ENCODE data around the gene HEBP1.
"Not testable (repeated sequence)": the region's sequence is repeated elsewhere in the genome, so short reads cannot be mapped to it uniquely, and the experiment has no call there.

HEBP1 gene, protein sequence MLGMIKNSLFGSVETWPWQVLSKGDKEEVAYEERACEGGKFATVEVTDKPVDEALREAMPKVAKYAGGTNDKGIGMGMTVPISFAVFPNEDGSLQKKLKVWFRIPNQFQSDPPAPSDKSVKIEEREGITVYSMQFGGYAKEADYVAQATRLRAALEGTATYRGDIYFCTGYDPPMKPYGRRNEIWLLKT

DNA sequence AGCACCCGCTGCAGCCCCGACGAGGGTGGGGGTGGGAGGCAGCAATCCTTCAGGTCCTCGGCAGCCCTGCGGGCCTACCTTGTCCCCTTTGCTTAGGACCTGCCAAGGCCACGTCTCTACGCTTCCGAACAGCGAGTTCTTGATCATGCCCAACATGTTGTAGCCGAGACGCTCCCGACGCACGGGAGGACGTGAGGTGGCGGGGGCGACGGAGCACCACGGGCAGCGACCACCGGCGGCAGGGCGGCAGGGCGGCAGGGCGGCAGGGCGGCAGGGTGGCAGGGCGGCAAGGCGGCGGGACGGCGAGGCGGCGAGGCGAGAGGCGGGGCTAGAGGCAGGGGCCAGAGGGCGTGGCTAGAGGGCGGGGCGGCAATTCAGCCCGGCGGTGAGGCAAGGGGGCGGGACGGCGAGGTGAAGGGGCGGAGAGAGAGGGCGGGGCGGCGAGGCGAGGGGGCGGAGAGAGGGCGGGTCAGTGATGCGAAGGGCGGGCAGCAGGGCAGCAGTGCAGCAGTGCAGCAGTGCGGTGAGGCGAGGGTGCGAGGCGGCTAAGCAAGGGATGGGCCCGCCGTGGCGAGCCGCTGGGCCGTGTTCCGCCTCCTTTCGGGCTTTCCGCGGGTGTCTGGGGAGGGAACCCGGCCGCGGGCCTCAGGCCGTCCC, at the start of gene HEBP1:
HEBP1 (minus strand) TSS at position 307 of the 657 bp plus-strand sequence; CDS start at position 156, 151 bp downstream.
- DNase-seq, result peak; percentile 98

DNA sequence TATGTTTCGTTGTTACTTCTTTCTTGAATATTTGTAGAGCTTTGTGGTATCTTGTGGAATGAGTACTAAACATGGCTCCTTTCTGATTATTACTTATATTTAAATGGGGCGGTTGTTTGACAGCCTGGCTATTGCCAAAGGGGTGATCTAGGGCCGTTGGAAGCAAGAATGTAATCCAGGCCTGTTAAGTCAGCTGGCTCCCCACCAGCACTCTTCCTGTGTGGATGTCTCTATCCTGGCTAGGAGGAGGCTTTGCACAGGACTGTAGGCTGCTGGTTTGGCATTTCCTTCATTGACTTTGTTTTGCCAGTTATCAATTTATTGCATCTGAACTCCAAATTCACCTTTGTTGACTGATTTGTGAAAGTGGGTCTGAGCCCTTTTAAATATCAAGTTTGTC, 49.8 kb upstream of the HEBP1 start:
- no peak for DNase-seq

DNA sequence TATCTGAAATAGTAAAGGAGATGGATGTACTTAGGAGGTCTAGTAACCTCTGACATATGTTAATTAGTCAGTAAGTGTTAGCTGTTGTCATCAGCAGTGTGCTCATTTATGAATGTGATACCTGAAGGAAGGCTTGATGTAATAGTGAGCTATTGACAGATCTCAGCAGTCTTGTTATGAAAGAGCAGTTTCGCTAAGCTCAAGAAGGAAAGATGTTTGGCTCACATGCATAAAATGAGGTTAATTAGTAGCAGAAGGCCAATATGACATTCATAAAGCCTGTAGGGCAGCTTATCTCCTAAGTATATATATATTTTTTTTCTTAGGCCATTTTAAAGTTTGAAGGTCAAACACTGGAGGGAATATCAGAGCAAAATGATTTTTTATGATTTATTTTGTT, 46.9 kb upstream of the HEBP1 start:
- DNase-seq, result no peak

DNA sequence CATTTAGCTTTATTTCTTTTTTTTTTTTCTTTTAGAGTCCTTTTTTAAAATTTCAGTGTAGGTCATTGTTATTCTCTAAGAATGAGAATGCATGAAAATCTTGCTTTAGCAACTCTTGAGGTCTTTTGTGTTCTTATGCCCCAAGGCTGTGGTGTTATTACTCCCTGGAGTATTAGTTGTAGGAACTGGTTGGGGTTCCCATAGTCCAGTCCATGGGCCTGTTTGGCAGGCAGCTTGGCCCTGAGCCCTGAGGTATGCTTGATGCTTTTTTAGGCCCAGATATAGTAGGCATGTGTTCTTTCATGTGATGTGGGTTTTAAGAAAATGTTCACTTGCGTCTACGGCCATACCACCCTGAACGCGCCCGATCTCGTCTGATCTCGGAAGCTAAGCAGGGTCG, 45.8 kb upstream of the HEBP1 start:
- DNase-seq, result no peak

DNA sequence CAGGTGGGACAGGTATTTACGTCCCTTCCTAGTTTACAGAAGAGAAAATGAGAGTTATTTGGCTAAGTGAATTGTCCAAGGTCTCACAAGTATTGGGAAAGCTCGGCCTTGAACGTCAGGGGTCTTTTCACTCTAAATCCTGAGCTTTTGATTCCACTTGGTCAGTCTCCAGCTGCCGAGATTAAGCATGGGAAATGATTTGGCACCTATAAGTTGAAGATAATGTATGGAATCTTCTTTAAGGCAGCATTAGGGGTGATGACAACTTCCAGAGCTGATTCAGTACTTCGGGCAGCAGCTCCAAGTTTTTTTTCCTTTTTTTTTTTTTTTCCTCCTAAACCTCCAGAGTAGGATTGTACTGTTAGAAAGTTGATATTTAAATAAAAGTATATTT, 44.8 kb upstream of the HEBP1 start:
- DNase-seq, result no peak

DNA sequence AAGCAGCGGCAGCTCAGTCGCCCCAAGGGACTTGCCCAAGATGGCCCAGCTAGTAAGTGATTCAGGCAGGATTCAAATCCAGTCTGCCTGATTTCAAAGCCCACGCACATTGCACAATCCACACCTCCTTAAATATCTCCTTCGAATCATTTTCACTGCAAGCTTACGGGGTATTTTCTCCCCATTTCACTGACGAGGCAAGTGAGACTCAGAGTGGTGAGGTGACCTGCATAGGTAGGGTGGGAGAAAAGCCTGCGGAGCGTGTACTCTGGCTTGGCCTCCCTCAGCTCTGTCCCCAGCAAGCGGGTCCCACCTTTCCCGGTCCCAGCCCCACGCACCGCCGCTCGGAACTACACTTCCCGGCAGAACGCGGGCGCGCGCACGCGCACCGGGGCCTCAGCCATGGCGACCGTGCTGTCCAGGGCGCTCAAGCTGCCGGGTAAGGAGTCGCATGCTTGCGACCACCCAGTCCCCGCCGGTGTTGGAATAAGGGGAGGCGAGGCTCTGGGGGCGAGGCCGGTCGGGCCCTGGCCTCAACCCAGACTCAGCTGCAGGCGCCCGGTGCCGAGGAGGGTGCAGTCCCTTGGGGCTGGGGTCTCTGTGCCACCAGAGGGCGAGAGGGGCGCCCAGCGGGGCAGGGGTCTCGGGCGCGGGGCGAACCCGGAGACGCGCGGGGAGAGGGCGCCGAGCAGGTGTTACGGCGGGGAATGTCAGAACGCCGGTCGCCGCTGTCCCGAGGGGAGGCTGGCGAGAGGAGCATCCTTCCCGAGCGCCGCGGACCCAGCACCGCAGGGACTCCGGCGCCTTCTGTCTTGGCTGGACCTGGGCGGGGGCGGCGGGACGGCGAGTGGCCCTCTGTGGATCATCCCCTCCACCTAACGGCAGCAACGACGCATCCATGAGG, 44.2 kb upstream of the HEBP1 start, which contains the start of gene FAM234B:
FAM234B (plus strand) TSS at position 380 of the 904 bp plus-strand sequence; CDS start at position 403, 23 bp downstream.
- DNase-seq, result peak; percentile 86

DNA sequence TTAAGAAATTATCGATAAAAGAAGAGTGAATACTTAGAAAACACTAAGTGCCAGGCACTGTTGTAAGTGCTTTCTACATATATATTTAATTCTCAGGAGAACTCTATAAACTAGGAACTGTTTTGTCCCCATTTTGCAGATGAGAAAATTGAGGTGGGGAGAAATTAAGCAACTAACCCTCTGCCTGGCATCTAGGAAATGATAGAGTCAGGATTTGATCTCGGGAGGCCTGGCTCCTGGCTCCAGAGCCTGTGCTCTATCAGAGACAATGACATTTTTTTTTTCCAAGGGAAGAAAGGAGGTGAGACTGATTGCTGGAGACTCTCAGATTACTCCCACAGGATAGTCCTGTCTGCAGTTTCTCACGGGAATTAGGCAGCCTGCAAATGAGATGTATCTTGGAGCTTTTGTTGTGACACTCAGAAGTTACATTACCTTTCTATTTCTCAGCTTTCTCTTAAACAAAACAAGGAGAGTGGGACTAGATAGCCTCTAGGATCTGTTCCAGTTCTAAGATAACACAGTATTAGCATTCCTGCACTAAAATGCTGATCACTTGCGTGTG, 42.7 kb upstream of the HEBP1 start:
- DNase-seq, result no peak

DNA sequence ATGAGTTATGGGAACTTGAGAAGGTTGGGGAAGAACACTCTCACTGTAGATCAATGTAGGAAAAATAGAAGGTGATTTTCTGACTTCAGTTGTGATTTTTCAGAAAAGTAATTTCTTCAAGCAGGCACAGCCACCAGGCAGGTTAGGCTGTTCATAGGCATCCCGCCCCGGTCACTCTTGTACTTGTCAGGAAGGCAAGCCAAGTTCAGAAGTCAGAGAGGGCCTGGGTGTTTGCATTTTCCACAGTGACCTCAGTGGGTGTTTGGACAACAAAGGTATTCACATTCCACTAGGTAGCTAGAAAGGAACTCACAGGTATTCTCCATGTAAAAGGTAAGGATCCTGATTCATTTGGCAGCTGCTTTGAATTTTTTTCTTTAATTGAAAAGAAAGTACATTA, 41.2 kb upstream of the HEBP1 start:
- no peak for DNase-seq

DNA sequence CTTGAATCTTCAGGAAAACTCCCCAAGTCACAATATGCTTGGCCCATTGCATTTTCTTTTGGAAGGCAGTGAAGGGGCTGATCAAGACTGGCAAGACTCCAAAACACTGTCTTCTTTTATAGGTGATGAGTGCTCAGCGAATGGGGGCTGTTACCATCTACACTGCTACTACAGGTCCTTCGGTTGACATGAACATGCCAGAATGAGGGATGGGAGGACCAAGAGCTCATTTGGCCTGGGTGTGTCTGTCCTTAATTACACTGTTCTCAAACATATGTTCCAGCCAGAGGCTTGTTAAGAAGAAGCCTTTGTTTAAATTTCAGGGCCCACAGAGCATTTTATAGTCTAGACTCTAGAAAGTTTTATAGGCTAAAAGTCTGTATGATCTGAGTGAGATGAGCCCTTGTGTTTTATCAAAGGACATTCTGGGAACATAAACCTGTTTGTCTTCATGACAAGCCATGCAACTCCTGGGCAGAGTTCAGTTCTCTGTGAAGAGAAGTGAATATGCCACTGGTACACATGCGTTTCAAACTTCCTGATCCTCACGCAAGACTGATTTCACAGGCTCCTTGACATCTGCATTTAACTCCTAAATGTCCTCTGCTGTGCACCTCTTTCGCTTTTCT, 39.4 kb upstream of the HEBP1 start:
- DNase-seq, result no peak

DNA sequence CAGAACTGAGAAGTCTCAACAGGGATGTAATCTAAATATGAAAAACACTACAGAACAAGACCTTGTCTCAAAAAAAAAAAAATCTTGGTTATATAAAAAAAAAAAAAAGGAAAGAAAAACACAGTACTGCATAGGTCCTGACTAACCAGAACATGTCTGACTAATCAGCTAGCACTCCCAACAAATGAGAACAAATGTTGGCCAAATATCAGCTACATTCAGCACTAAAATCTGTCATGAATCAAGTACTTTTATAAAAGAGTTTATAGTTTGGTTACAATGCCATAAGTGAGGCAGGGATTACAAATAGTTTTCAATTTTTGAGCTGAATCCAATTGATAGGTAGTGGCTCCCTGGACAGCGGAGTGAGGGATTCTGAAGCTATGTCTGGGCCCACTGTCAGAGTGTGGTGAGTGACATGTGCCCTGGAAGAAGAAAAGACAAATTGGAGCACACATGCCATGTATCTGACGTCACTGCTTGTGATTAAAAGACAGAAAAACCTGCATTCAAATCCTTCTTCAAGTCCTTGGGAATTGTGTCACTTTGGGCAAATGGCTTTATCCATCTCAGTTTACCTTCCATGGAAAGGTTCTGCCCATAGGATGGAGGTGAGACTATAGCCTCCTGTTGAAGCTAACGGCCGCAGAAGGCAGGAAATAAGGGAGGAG, 38.6 kb upstream of the HEBP1 start:
- no peak for DNase-seq

DNA sequence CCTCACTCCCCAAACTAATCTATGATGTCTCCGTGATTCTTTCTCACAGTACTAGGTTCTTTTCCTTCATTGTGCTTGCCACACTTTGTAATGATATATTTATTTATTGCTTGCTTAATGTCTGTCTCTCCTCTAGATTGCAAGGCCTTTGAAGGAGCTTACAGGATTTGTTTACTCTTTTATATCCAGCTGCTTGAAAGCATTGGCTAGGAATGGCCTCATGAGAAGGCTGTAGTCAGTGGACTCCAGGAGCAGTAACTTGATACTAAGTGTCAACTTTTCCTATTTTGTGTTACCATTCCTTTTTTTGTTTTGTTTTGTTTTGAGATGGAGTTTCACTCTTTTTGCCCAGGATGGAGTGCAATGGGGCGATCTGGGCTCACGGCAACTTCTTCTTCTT, 36.8 kb upstream of the HEBP1 start:
- DNase-seq, result no peak

DNA sequence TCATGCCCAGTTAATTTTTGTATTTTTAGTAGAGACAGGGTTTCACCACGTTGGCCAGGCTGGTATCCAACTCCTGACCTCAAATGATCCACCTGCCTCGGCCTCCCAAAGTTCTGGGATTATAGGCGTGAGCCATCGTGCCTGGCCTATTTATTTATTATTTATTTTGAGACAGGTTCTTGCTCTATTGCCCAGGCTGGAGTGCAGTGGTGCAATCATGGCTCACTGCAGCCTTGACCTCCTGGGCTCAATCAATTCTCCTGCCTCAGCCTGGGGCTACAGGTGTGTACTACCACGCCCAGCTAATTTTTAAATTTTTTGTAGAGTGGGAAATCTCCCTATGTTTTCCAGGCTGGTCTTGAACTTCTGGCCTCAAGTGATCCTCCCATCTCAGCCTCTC, 35.3 kb upstream of the HEBP1 start:
- not testable (repeated sequence) for DNase-seq

DNA sequence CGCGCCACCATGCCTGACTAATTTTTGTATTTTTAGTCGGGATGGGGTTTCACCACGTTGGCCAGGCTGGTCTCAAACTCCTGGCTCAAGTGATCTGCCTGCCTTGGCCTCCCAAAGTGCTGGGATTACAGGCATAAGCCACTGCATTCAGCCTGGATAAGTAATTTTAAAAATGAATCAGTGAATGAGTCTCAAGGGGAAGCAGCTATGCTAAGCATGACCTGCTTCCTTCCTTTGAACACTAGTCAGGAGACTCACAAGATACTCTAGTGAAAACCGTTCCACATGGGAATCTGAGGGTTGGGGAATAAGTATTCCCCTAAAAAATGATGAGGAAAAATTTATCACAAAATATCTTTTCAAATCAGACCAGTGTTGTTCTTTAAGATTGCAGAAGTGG, 33.4 kb upstream of the HEBP1 start:
- no peak for DNase-seq

DNA sequence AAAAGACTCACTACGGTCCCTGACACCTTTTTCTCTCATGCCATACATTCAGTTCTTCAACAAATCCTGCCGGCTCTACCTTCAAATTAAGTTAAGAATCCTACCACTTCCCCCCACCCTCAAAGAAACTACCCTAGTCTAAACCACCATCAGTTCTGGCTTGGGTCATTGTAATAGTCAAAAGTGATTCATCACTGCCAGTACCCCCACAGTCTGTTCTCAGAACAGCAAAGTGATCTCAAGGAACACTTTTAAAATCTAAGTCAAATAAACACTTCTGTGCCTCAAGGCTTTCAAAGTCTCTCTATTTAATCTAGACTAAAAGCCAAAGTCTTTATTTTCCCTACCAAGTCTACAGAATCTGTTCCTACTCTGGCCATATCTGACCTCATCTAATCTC, 32.1 kb upstream of the HEBP1 start:
- DNase-seq, result no peak

DNA sequence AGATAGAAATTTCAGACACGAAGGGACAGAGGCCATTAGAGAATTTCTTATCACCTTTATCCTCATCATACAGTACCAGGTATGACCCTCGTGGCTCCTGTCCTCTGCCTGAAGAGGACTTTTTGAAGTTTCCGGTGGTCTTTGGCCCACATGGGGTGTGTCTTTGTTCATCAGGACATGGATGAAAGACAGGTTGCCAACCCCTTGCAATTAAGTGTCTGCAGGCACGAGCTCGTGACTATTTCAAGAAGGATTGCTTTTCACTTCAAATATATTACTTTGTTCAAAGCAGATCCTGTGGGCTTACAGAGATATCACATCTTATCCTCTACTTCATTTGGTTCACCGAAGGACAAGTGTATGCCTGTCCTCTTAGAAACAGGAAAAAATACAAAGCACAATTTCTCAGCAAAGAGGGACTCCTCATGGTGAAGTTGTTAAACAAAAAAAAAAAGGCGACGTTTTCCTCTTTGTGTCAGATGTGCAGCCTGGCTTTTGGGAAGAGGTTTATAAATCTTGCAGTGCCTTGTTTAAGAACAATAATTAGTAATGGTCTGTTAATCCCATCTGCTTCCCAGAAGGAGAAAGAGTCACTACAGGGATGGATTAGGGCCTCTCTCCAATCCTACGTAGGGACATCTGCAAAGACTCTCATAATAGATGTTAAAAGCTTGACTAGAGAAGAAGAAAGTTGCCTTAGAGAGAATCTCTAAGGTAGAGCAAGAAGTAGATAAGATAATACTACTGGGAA, 30.7 kb upstream of the HEBP1 start:
- DNase-seq, result no peak

DNA sequence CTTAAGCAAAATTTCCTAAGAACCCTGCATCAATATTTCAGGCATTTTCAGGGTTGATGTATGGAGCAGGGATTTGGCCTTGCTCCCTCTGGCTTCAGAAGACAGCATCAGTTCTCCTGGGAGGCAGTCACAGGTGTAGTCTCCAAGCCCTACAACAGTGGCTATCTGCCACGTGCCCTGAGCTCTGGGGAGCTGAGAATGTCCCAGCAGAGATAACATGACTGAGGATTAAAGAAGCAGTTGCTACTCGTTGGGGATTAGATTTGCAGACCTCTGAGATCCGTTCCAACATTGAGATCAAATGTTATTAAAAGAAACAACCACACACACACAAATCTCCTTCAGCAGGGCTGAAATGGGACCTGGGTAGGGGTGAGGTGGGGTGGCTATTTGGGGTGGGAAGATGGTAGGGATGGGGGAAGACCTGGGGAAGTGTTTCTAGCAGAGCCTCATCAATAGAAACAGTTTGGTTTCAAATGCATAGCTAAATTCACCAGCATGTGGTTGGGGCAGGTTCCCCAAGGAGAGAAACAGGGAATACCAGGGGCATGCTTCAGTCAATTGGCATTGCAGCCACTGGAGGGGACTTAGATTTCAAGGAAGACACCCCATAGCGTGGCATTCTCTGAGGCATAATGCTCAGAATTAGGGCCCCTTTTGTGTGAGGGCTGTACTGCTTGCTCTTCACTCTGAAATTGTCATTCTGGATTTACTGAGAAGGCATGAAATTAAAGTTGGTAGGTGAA, 28.9 kb upstream of the HEBP1 start:
- DNase-seq, result no peak

DNA sequence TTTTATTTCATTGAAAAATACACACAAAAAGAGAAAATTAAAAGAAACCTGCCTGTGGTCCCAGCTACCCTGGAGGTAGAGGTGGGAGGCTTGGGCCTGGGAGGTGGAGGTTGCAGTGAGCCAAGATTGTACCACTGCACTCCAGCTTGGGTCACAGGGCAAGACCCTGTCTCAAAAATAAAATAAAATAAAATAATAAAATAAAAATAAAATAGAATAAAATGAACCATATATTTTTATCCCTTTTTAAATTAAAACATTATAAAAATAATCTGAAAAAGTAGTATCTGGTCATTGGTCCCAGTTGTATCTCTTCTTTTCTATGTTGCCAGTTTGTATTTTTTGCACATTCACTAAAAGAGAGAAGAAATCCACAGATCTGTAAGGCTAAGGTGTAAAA, 27.4 kb upstream of the HEBP1 start:
- DNase-seq, result no peak

DNA sequence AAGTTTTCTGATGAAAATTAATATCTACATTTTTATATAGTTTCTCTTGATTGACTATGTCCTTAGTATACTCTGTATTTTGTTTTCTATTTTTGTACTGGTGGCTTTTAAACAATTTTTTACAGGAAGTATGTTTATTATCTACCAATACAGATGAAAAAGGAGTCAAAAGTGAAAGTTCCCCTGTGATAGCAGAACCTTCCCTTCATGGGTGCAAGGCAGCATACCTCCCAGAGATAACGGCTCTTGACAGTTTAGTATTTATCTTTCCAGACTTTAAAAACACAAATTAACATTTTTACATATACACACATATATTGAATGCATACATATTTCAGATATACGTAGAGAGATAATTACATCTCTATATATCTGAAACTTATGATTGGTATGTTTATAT, 27.0 kb upstream of the HEBP1 start:
- DNase-seq, result no peak

DNA sequence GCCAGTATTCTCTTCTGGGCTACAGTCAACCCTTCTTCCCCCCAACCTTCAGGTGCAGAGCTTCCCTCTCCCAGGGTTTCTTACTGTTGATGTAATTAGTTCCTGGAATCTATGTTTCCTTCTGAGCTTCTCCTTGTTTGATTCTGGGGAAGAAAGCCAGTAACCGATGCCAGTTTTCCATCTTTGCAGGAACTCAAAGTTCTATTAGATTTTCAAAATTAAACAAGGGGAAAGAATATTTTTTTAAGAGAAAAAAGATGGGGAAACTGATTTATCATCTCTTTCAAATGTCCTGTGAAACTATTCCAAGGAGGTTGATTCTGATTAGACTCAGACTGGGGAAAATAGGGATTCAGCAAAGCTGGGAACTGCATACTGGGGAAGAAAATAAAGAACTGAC, 26.2 kb upstream of the HEBP1 start:
- no peak for DNase-seq

DNA sequence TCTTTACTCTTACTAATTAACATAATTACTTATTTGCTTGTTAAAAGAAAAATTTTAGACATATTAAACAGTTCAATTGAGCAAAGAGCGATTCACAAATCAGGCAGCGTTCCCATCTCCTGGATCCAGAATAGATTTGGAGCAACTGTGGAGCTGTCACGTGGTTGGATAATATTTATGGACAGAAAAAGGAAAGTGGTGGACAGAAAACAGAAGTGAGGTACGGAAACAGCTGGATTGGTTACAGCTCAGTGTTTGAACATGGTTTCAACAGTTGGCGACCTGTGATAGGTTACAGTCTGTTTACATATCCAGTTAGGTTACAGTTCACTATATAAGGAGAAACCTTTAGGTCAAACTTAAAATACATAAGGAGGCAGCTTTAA, 24.5 kb upstream of the HEBP1 start:
- DNase-seq, result no peak

All from left hindlimb (tissue), 1 donor.